GM19328 (cell line): ENCODE measurements around the gene HEXIM2.
A peak's percentile ranks its signal among the peaks of the same experiment; 100 is the strongest.
"Not testable (repeated sequence)": the region's sequence is repeated elsewhere in the genome, so short reads cannot be mapped to it uniquely, and the experiment has no call there.

ENCODE experiments used
- ATAC-seq: cut with Tn5 transposase; IDR thresholded peaks from one replicate; pipeline ENCODE4 v1.9.1; 2021; ENCODE audit warnings: mild to moderate bottlenecking, moderate library complexity; ENCODE audit not compliant: unreplicated experiment

Gene HEXIM2, protein sequence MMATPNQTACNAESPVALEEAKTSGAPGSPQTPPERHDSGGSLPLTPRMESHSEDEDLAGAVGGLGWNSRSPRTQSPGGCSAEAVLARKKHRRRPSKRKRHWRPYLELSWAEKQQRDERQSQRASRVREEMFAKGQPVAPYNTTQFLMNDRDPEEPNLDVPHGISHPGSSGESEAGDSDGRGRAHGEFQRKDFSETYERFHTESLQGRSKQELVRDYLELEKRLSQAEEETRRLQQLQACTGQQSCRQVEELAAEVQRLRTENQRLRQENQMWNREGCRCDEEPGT

DNA sequence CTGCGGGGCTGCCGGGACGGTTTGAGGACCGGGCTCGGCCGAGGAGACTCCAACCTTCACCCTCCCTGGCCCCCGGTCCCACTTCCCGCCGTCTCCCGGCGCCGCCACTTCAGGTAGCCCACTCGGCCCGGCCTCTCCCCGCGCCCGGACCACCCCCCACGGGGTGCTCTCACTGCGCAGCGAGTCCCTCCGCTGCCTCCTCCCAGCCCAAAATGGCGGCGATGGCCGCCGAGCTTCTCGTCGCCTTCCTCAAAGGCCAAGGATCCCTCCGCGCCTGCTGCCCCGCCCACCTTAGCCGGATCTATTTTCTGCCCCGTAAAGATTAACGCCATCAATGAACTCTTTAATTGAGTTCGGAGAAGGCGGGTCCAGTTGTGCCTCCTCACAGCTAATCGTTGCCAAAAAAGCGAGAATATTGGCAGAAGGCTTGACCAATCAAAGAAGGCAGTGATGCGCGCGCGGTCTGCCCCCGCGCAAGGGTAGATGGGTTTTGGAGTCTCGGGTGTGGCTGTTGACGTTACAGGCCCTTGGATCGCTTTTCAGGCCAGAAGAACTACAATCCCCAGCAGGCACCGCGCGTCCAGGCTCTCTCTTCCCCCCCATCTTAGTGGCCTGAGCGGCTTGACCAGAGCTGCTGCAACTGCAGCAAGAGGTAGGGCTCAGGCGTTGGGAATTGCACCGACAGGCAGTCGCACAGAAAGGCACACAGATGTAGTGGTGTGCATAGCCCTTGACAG is at the start of gene HEXIM2:
Gene HEXIM2, plus strand, starts transcription at position 588 of the 737 bp plus-strand sequence. CDS start 919 bp downstream, outside the sequence.
- ATAC-seq: peak; percentile 85

DNA sequence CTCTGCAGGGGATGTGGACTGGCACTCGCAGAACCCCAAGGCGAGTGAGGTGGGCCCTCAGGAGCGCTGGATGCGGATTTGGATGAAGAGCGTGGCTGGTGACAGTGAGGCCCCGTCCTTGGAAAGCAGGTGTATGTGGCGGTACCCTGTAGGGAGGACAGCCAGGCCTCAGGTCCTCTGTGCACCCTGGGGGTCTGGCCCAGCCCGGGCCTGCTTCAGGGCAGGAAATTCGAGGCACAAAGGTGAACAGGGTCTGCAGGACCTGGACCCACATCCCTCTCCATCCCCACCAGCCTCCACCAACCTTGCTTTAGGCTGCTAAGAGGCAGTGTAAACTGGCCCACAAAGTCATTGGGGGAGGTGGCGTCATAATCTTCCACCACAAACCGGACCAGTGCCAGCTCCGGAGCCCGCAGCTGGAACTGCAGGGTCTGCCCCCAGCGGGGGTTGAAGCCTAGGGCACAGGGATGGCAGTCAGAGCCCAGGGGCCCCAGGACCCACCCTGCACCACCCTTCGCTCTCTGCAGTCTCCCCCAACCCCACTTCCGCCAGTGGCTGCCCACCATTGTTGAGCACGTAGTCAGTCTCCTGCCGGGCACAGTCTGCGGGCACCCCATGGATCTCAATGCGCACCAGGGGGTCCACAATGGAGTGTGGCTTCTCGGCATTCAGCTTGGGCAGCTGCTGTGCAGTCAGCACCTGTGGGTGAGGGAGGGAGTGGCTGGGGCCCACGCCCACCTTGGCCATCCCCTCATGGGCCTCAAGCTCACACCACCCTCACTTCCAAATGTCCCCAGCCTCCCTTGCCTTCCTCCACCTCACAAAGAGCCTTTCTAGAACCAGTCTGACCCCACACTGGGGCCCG is 48.9 kb upstream of the HEXIM2 start:
- ATAC-seq: no peak

DNA sequence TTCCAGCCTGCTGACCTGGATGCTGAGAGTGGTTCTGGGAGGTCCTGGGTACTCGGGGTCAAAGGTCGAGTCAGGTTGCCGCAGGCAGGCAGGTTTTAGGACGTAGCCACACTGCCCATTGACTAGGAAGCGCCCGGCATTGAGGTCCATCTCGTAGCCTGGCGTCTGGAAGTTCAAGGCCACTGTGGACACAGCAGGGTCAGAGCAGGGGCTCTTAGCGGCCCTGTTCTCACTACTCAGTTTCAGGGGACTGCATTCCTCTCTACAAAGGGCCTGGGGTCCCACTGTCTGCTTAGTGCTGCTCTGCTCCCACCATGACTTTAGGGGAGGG is 48.3 kb upstream of the HEXIM2 start:
- no peak for ATAC-seq

DNA sequence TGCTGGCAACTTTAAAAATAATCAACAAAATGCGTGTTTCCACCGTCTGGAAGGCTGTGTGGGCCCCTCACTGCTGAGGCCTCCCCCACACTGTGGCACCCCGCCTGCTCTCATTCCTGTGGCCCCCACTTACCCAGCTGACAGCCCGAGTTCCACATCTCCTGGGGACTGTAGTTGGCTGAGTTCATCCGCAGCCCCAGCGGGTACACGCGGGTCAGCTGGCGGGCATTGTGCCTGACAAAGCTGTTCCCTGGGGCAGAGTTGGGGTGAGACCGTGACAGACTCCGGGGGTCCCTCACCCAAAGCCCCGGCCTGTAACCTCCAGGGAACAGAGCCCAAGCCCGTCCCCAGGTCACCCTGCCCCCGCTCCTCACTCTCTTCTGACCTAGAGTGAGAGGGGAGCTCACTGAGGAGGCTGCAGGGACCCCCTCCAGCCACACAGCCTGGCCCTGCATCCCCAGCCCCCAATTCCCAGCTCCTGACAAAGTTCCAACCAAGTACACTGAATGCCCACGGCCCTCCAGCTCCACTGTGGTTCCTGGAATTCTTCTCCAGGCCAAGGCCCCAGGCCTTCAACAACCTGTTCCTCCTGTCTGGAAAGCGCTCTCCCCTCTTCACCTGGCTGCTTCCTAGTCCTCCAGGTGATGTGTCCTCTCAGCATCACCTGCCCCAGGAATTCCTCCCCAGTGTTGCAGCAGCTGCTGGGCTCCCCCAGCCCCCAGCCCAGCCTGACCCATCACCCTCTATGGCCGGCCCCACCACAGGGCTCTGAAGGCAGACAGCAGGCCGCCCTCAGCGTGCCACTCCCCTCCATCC is 47.4 kb upstream of the HEXIM2 start:
- no peak for ATAC-seq

DNA sequence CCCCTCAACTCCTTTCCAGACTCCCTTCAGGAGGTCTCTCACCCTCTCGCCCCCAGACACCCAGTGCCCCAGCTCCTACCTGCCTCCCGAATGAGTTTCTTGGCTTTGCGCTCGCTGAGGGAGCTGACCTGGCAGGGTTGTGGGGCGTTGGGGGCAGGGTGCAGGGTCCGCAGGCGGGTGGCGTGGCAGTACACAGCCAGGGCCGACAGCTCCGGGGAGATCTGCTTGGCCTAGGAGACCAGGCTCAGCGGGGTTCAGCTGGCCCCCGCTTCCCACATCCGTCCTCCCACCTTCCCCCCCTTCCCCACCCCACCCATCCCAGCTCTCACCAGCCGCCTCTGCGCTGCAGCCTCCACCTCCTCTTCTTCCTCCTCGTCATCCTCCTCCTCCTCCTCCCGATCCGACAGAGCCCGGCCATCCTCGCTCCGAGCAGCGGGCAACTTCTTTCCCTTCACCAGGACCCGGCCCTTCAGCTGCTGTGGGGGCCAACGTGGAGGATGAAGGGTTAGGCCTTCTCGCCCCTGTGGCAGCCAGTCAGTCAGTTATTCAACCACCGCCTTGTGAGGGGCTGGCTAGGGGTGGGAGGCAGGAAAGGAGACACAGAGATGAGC is 46.6 kb upstream of the HEXIM2 start:
- ATAC-seq: no peak

DNA sequence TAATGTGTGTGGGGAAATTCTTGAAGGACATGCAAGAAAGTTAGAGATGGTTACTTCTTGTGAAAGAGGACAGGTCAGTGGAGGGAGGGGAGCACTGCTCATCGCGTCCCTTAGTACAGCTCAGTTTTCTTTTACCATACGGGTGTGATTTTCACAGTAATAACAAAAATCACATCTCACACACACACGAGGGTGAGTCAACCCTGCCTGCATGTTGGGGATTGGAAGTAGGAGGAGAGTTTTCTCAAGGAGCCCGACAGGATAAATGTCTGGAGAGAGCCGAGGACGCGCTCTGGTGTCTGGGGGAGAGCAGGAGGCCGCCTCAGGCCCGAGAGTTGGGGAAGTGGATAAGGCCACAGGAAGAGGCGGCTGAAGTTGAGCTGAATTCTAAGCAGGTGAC is 45.8 kb upstream of the HEXIM2 start:
- no peak for ATAC-seq

DNA sequence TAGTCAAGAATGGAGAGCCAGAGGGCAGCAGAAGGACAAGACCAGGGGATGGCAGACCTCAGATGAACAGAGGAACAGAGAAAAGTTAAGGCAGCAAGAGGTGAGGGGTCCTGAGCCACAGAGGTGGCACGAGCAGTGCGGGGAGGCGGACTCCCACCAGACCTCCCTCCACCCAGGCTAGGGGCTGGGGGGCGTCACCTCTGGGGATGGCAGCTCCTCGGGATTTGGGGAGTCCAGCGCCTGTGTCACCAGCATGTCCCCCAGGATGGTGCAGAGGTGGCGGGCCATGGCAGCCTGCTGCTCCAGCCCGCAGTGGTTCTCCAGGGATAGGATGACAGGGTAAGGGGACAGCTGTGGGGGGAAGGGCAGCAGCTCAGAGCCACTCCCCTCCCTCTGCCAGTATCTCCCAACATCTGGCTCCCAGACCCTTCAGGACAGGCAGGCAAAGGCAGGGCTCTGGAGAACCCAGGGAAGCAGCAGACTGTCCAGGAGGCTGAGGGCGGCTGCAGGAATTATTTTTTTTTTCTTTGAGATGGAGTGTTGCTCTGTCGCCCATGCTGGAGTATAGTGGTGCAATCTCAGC is 45.1 kb upstream of the HEXIM2 start:
- no peak for ATAC-seq

DNA sequence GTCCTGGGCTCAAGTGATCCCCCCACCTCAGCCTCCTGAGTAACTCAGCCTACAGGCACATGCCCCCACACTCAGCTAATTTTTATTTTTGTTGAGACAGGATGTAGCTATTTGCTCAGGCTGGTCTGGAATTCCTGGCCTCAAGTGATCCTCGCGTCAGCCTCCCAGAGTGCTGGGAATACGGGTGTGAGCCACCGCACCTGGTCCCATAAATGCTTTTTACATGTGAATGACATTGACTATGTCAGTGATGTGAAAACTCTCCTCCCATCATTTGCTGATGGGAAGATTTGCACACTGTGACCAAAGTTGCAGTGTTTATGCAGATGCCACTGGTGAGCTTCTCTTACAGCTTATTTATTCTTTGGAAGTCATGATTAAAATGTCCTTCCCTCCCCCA is 44.3 kb upstream of the HEXIM2 start:
- ATAC-seq: no peak

DNA sequence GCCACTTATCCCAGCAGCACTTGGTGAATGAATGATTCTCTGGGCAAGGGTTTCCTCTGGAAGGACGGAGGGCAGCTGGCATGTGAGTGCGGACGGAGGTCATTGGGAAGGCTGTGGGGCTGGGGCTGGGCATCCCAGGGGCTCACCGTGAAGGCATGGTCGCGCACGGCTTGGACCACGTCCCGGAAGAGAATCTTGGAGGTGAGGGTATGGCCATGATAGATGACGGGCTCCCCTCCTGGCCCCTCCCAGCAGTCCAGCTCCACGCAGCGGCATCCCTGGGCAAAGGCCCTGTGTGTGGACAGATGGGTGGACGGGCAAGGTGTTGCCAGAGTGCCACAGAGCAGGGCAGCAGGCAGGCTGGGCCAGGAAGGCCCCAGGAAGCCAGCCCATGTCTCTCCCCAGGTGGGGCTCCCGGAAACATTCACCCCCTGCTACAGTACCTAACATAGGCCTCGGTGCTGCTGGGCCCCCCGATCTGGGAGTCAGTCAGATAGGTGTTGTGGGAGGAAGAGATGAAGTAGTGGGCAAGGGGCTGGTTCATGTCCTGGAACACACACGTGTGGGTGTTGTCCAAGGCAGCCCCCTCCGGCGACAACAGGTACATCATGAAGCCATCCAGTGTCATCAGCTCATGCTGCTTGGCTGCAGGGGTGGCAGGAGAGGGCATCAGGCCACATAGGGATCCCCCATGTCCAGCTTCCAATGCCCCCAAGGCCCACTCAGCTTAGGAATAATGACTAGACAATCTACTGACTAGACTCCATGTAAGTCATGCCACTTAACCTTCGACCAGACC is 43.6 kb upstream of the HEXIM2 start:
- no peak for ATAC-seq

DNA sequence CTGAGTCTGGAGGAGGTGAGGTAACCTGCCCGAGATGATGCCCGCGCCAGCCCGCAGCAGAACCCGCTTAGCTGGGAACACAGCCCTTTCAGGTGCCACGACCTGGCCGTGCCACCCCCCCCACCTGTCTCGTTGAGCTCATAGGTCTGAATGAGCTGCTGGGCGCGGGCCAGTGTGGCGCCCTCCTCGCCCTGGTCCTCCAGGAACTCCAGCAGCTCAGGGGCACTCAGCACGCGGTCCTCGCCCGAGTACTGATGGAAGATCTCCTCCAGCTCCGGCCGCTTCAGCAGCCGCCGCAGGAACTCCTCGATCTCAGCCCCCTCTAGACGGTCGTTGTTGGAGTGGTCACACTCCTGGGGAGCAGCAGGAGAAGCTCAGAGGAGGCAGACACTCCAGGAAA is 43.0 kb upstream of the HEXIM2 start:
- no peak for ATAC-seq

DNA sequence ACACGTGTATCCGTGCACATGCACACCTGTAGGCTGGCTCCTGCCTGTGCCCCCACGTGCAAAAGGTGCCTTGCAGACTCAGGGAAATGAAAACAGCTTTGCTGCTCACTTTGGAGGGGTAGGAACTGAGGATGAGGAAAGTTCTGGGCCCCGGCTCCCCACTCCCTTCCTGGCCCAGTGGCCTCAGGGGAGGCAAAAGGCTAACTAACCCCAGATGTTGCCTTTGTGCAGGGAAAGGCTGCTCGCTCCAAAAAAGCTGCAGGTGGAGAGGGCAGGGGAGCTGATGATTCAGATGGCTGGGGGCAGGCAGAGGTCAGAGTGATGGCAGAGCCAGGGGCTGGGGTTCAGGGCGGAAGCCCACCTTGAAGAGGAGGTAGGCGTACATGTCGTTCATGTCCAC is 41.7 kb upstream of the HEXIM2 start:
- no peak for ATAC-seq

DNA sequence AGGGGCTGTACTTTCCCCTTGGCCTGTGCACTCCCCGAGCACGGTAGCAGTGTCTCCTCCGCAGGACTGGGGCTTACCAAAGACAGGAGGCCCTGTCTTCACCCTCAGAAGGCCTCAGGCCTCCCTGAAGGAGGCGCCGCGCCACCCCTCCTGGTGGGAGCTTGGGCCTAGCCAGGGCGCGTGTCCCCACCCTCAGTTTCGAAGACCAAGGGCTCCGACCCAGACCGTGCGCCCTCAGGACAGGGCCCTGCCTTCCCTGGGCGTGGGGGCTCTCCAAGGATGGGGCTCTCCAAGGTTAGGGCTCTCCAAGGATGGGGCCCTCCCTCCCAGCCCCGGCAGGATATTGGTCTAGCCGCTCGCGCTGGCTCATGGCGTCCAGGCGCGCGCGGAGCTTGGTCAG is 41.1 kb upstream of the HEXIM2 start:
- no peak for ATAC-seq

DNA sequence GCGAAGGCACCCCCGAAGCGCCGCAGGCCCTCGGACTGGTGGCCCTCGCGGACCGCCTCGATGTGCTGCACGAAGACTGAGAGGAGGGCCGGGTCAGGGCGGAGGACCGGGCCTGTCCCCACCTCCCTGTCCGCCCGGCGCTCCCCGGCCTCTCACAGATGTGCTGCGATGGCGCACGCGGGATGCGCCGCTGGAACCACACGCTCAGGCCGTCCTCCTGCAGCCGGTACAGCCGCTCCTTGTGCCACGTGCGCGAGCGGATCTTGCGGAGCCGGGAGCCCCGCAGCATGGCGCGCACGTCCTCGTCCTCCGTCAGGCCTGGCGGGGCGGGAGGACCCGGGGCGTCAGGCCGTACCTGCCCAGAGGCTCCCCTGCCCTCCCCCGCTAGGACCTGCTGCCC is 40.6 kb upstream of the HEXIM2 start:
- ATAC-seq: no peak

DNA sequence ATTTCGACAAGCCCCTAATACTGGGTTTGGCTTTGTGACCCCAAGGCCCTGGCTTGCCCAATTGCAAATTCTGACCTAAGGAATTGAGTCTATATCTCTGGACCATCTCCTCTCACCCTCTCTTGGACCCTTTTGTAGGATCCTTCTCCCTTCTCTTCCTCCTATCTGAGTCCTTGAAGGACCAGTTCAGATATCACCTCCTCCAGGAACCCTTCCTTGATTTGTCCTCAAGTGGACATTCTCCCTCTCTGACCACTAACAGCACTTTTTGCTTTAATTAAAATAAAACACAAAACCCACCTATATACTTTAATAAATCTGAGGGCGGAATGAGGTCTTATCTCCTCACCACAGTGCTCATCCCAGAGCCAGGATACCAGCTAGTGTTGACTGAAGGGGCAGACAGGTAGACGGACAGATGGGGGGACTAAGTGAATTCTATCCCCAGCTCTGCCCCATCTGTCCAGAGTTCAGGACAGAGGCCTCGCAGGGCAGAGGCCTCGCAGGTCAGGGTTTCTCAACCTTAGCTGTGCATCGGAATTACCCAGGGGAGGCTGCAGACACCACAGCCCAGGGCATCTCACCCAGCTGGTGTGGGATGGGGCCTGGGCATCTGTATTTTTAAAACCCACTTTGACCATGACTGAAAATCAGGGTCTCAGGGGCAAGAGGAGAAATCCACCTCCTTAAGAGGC is 38.5 kb upstream of the HEXIM2 start:
- ATAC-seq: no peak

DNA sequence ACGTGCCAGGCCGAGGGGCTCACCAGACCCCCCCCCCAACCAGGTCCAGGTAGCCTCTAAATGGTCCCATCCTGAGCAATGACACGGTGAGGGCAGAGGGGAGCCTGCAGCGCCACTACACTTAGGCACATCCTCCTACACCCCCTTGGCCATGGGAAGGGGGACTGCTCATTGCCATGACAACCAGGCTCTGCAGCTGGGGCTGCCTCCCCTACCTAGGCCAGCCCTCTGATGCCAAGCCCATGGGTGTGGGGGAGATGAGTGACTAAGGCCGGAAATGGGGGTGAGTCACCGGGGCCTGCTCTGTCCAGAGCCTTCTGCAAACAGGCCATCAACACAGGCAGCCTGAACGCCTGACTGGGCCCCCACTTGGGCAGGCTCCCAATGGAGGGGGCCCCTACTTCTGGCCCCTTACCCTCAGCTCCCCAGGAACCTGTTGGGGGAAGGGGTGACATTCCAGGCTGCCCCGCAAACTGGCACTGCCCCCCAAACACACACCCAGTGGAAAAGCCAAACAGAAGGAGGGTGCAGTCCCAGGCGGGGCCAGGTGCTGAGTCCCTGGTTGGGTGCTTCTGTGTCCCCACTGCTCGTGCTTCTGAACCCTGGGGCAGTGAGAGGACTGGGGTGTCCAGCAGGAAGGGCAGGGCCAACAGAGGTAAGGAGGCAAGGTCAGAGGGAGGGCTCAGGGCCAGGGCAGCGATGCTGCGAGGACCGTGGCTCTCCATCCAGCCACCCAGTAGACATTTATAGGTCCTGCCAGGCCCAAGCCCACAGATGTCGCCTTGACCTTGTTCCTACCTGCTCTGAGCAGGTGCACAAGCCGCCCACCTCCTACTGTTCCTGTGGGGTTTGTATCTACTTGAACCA is 37.5 kb upstream of the HEXIM2 start:
- no peak for ATAC-seq

DNA sequence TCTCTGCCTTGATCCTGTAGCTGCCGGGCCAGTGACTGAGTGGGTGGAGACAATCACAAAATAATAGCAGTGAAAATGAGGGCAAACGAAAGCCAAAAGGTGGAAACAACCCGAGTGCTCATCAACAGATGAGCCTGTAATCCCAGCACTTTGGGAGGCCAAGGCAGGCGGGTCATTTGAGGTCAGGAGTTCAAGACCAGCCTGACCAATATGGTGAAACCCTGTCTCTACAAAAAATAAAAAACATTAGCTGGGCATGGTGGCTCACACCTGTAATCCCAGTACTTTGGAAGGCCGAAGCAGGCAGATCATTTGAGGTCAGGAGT is 36.9 kb upstream of the HEXIM2 start:
- not testable (repeated sequence) for ATAC-seq

DNA sequence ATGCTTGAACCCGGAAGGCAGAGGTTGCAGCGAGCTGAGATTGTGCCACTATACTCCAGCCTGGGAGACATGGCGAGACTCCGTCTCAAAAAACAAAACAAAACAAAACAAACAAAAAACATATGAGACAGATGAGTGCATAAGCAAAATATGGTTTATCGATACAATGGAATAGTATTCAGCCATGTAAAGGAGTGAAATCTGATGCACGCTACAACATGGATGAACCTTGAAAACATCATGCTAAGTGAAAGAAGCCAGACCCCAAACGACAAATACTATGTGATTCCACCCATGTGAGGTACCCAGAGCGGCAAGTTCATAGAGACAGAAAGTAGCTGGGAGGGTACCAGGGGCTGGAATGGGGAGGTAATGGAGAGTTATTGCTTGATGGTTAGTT is 36.2 kb upstream of the HEXIM2 start:
- ATAC-seq: no peak

DNA sequence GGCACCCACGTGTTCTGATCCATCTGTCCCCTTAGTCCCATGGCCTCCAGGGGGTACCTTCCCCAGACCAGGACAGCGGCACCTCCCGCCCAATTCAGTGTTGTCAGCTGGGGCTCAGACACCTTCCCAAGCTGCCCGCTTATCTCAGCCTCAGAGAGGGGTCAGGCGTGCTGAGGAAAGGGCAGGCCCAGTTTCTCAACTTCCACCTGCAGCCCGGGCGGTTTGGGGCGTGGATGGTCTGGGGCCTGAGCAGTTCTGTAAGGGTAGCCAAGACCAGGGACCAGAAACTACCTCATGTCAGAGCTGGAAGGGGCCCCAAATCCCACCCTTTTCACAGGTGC is 34.5 kb upstream of the HEXIM2 start:
- ATAC-seq: no peak
